IMR-90 (cell line): ENCODE data around the gene DCDC2B. TPM values are rescaled to one million over a fixed set of nuclear protein-coding genes. Genes with fewer than 3 reads are reported as not detected.

Experiments
- ATAC-seq: fragments of 200-7000 bp; cut with Tn5 transposase; 2 replicates; pipeline ENCODE4 v1.9.1; 2020; ENCODE audit warnings: low read depth, mild to moderate bottlenecking, moderate library complexity
- BruUV-seq: library from RNA; stranded (reverse); fragments of 400-500 nt; replicated peaks from 2 replicates; lab custom pipeline; 2021; lab: Mats Ljungman, UMichigan
- CTCF ChIA-PET: fragments of 300-600 bp; formaldehyde crosslinking; extraction: SDS; loops from one replicate; lab custom pipeline; 2021; ENCODE audit warnings: antibody characterized with exemption; lab: Yijun Ruan, JAX
- POLR2A ChIA-PET: fragments of 300-600 bp; sonication (Branson Sonifier 250); formaldehyde crosslinking; loops from one replicate; lab custom pipeline; 2022; ENCODE audit warnings: antibody characterized with exemption; ENCODE audit not compliant: unreplicated experiment; lab: Charles Lee
- DNase-seq: peaks from one replicate; pipeline ENCODE4 v3.0.0; 2013
- H2AFZ ChIP-seq: replicated peaks from 2 replicates; pipeline ENCODE3; 2013; ENCODE audit warnings: low read length, mild to moderate bottlenecking; ENCODE audit not compliant: poor library complexity
- H2AK5ac ChIP-seq: 2 replicates; pipeline ENCODE4 v1.6.1; 2013; ENCODE audit warnings: low read depth, low read length, inconsistent platforms
- H2AK9ac ChIP-seq: replicated peaks from 2 replicates; pipeline ENCODE3; 2013; ENCODE audit warnings: mild to moderate bottlenecking, low read depth, low read length, moderate library complexity; ENCODE audit not compliant: poor library complexity
- H2BK120ac ChIP-seq: 2 replicates; pipeline ENCODE4 v1.6.1; 2013; ENCODE audit warnings: low read depth, low read length, inconsistent platforms
- H2BK15ac ChIP-seq: 3 replicates; pipeline ENCODE4 v1.6.1; 2013; ENCODE audit warnings: low read depth, low read length, inconsistent platforms
- H2BK20ac ChIP-seq: 2 replicates; pipeline ENCODE4 v1.6.1; 2013; ENCODE audit warnings: low read depth, mild to moderate bottlenecking, inconsistent platforms, low read length, moderate library complexity
- H2BK5ac ChIP-seq: 2 replicates; pipeline ENCODE4 v1.6.1; 2013; ENCODE audit warnings: mild to moderate bottlenecking, low read depth, low read length, inconsistent platforms; ENCODE audit not compliant: poor library complexity, severe bottlenecking
- H3K14ac ChIP-seq: replicated peaks from 2 replicates; pipeline ENCODE4 v1.6.1; 2013; ENCODE audit warnings: low read depth, low read length, inconsistent platforms
- H3K18ac ChIP-seq: 2 replicates; pipeline ENCODE4 v1.6.1; 2013; ENCODE audit warnings: low read depth, low read length, control low read depth
- H3K23ac ChIP-seq: 2 replicates; pipeline ENCODE4 v1.6.1; 2013; ENCODE audit warnings: low read depth, low read length, inconsistent platforms
- H3K27ac ChIP-seq: 2 replicates; pipeline ENCODE4 v1.5.1; 2013; ENCODE audit warnings: mild to moderate bottlenecking, control low read depth, low read length; ENCODE audit not compliant: insufficient read depth
- H3K27me3 ChIP-seq: 2 replicates; pipeline ENCODE4 v1.6.1; 2013; ENCODE audit warnings: low read length; ENCODE audit not compliant: control insufficient read depth, insufficient read depth
- H3K36me3 ChIP-seq: 2 replicates; pipeline ENCODE4 v1.6.1; 2013; ENCODE audit warnings: low read length, mixed read lengths; ENCODE audit not compliant: control insufficient read depth, insufficient read depth
- H3K4ac ChIP-seq: 2 replicates; pipeline ENCODE4 v1.6.1; 2013; ENCODE audit warnings: low read depth, low read length, inconsistent platforms
- H3K4me1 ChIP-seq: 2 replicates; pipeline ENCODE4 v1.6.1; 2013; ENCODE audit warnings: low read length, mixed read lengths; ENCODE audit not compliant: control insufficient read depth, insufficient read depth
- H3K4me2 ChIP-seq: 2 replicates; pipeline ENCODE4 v1.6.1; 2013; ENCODE audit warnings: low read depth, mild to moderate bottlenecking, control low read depth, low read length, moderate library complexity
- H3K4me3 ChIP-seq: 2 replicates; pipeline ENCODE4 v1.5.1; 2013; ENCODE audit warnings: low read depth, mild to moderate bottlenecking, control low read depth, low read length, moderate library complexity; ENCODE audit not compliant: insufficient read depth
- H3K56ac ChIP-seq: 2 replicates; pipeline ENCODE4 v1.6.1; 2013; ENCODE audit warnings: low read length, inconsistent platforms; ENCODE audit not compliant: insufficient read depth; ENCODE audit errors: extremely low read depth
- H3K79me1 ChIP-seq, 2 experiments: 2 replicates each; pipeline ENCODE4 v1.6.1; 2013; ENCODE audit warnings: low read length in 2 of 2, inconsistent platforms in 1 of 2, low read depth in 1 of 2
- H3K9ac ChIP-seq: 2 replicates; pipeline ENCODE4 v1.6.1; 2013; ENCODE audit warnings: low read depth, low read length, control low read depth
- H3K9me1 ChIP-seq: 2 replicates; pipeline ENCODE4 v1.6.1; 2013; ENCODE audit warnings: low read length, inconsistent platforms; ENCODE audit not compliant: insufficient read depth
- H3K9me3 ChIP-seq: 2 replicates; pipeline ENCODE4 v1.6.1; 2013; ENCODE audit warnings: low read length; ENCODE audit not compliant: control insufficient read depth, insufficient read depth
- H4K20me1 ChIP-seq: 2 replicates; pipeline ENCODE4 v1.6.1; 2013; ENCODE audit warnings: low read length, inconsistent platforms; ENCODE audit not compliant: insufficient read depth
- H4K5ac ChIP-seq: 2 replicates; pipeline ENCODE4 v1.6.1; 2013; ENCODE audit warnings: mild to moderate bottlenecking, low read depth, low read length, control low read depth
- H4K8ac ChIP-seq, 2 experiments: 2 replicates each; pipeline ENCODE4 v1.6.1; 2013; ENCODE audit warnings: low read depth in 2 of 2, low read length in 2 of 2, control low read depth in 1 of 2, inconsistent platforms in 1 of 2
- H4K91ac ChIP-seq: 2 replicates; pipeline ENCODE4 v1.6.1; 2013; ENCODE audit warnings: low read depth, low read length, inconsistent platforms; ENCODE audit not compliant: insufficient read depth
- ELK1 ChIP-seq: fragments of 150-350 bp; IDR thresholded peaks from 2 replicates; pipeline ENCODE4 v1.6.1; 2016; ENCODE audit warnings: low read depth, mild to moderate bottlenecking, low read length, moderate library complexity, borderline replicate concordance
- WGBS, 2 experiments: methylation state at CpG; one replicate each; pipeline versions ENCODE4 v1.1.5 to v1.1.7; 2013; ENCODE audit warnings: missing lambda C conversion rate in 2 of 2; ENCODE audit not compliant: insufficient read length in 1 of 2; ENCODE audit errors: extremely low coverage in 2 of 2; 5-methylcytosine and 5-hydroxymethylcytosine counted together
- dilution Hi-C: fragments of 300-500 bp; cut with HindIII; formaldehyde crosslinking; loops from one replicate; pipeline ENCODE4 v1.14.3; 2018; ENCODE audit warnings: low sequenced_read_pairs; ENCODE audit not compliant: unreplicated experiment
- in situ Hi-C: fragments of 300-500 bp; cut with MboI; formaldehyde crosslinking; loops from 3 replicates; pipeline ENCODE4 v1.14.3; 2019; ENCODE audit warnings: low sequenced_read_pairs, inconsistent platforms, mixed read lengths
- intact Hi-C: fragments of 100-400 bp; cut with micrococcal nuclease; formaldehyde crosslinking; loops from 2 replicates; pipeline ENCODE4 v1.10.0; 2022
- polyA plus RNA-seq, 3 experiments: library from polyadenylated mRNA; depleted of rRNA; stranded (reverse); fragments of >200 nt; gene quantifications; 2 replicates each; pipeline ENCODE4 v1.2.3, GENCODE V29; 2012; ENCODE audit warnings: low replicate concordance in 1 of 3
- total RNA-seq: library from RNA; depleted of rRNA; stranded (reverse); fragments of >200 nt; gene quantifications from 2 replicates; pipeline ENCODE4 v1.2.3, GENCODE V29; 2012

DCDC2B gene
- total and polyA plus RNA-seq, 2 of the 4 experiments (the other 2 are of a cell fraction) = not detected

GRCh38 chr1:32234792-32235191 is 25.9 kb downstream of the DCDC2B start:
- ChIA-PET POLR2A (no interaction called here), CTCF (interaction anchor here (1.0 kb wide), 1 partner anchor 81 kb away, joined by 3 read pairs; no protein-coding TSS in a partner anchor)
- no peak overlapping the region for H3K23ac ChIP-seq
- H3K18ac ChIP-seq = peak overlapping the region; percentile 34; the same call in 1 of the 2 replicates
- no peaks in the 10 kb centered on the region for H4K20me1 ChIP-seq
- no peaks in the 10 kb centered on the region for H3K27me3 ChIP-seq
- peak overlapping the region; percentile 59 for H2BK15ac ChIP-seq
- peak overlapping the region; percentile 22 to 52; a peak in 2 of 4 replicates for H4K8ac ChIP-seq
- peaks cover 19% of the 10 kb centered on the region for H3K36me3 ChIP-seq
- in situ Hi-C loops (no loop called here), dilution Hi-C loops (no loop called here), intact Hi-C loops (no loop called here)
- ATAC-seq (no peak), DNase-seq (no peak)
- H3K4me1 ChIP-seq = peaks cover 12% of the 10 kb centered on the region
- H3K4me3 ChIP-seq = no peak overlapping the region
- H4K5ac ChIP-seq = peak overlapping the region; percentile 38; the same call in 1 of the 2 replicates
- peak overlapping the region; percentile 38 for H2BK5ac ChIP-seq
- H3K14ac ChIP-seq = peak overlapping the region; percentile 37
- peak overlapping the region; percentile 64 for H3K4ac ChIP-seq
- H3K4me2 ChIP-seq = no peak overlapping the region
- TF ChIP-seq ELK1 = no peak
- H3K9ac ChIP-seq = no peak overlapping the region
- peaks cover 13% of the 10 kb centered on the region for H3K9me1 ChIP-seq
- peak overlapping the region; percentile 69 for H2BK120ac ChIP-seq
- no TSS peak for BruUV-seq
- H4K91ac ChIP-seq = peak overlapping the region; percentile 77
- peak overlapping the region; percentile 83 for H2BK20ac ChIP-seq
- peak overlapping the region; percentile 88 for H3K27ac ChIP-seq
- no peaks in the 10 kb centered on the region for H3K9me3 ChIP-seq
- peak overlapping the region; percentile 29 for H2AK9ac ChIP-seq
- H2AFZ ChIP-seq = peak overlapping the region; percentile 48
- H2AK5ac ChIP-seq = peak overlapping the region; percentile 87
- peaks cover 0 to 15% of the 10 kb centered on the region in 2 experiments; a peak in 2 of 4 replicates for H3K79me1 ChIP-seq
- 90% methylated on average over 6 of the region's 7 CpGs; no CpG with 5 or more reads in 1 of the 2 experiments for WGBS, 2 experiments
- H3K56ac ChIP-seq = no peak overlapping the region
